ENCODE measurements around the gene SLC7A7. TPM values are rescaled to one million over a fixed set of nuclear protein-coding genes. Genes with fewer than 3 reads are reported as not detected.
"Not testable (repeated sequence)": the region's sequence is repeated elsewhere in the genome, so short reads cannot be mapped to it uniquely, and the experiment has no call there.

Gene SLC7A7
- polyA plus RNA-seq, 3 donors, result 262 to 425 (median 371) TPM

DNA sequence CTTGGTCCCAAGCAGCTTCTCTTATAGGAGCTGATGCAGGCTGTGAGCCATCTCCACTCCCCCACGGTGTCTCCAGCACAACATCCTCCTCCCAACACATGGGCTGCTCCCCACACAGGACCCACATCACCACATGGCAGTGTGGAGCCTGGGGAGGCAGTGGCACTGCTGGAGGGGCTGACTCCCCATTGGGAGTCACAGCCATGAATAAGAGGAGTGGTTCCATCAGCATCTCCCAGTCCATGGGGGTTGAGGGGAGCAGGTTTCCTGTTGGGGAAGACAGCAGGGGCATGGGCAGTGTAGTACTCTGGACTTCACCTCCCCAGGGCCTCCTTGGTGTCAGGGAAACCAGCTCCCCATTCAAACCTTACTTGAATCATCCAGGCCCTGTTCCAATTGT lies 89.2 kb downstream of the SLC7A7 start:
- no peak overlapping the region for H3K4me2 ChIP-seq (replicated peaks; ENCODE audit: extremely low read depth, low read length, poor library complexity, severe bottlenecking)
- H3K4me3 ChIP-seq (replicated peaks in 1 of 3; ENCODE audit: low read depth in 2 of 3, low read length in 3 of 3), result no peak overlapping the region
- no peaks in the 10 kb centered on the region for H3K79me2 ChIP-seq (ENCODE audit: insufficient read depth, low read length)
- TF ChIP-seq, protein P1, sequence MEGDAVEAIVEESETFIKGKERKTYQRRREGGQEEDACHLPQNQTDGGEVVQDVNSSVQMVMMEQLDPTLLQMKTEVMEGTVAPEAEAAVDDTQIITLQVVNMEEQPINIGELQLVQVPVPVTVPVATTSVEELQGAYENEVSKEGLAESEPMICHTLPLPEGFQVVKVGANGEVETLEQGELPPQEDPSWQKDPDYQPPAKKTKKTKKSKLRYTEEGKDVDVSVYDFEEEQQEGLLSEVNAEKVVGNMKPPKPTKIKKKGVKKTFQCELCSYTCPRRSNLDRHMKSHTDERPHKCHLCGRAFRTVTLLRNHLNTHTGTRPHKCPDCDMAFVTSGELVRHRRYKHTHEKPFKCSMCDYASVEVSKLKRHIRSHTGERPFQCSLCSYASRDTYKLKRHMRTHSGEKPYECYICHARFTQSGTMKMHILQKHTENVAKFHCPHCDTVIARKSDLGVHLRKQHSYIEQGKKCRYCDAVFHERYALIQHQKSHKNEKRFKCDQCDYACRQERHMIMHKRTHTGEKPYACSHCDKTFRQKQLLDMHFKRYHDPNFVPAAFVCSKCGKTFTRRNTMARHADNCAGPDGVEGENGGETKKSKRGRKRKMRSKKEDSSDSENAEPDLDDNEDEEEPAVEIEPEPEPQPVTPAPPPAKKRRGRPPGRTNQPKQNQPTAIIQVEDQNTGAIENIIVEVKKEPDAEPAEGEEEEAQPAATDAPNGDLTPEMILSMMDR (IDR thresholded peaks at IDR 0.05), result no peak
- Mint-ChIP-seq H3K9me3 (peaks cover 2 to 9% (median 7%) of the 10 kb centered on the region in 7 donors), H3K4me1 (no peaks in the 10 kb centered on the region), H3K27ac (no peak overlapping the region), H3K36me3 (no peaks in the 10 kb centered on the region), H3K4me3 (no peak overlapping the region), H3K27me3 (ENCODE audit: low read depth in 3 of 3) (peaks cover 8 to 13% (median 8%) of the 10 kb centered on the region in 3 donors)
- H3K36me3 ChIP-seq (replicated peaks in 1 of 2; ENCODE audit: control insufficient read depth in 1 of 2, insufficient read depth in 2 of 2, low read length in 2 of 2), result no peaks in the 10 kb centered on the region
- no peaks in the 10 kb centered on the region for H3K4me1 ChIP-seq (ENCODE audit: control insufficient read depth in 1 of 2, insufficient read depth in 2 of 2, low read length in 2 of 2)
- no peak overlapping the region for H3K9ac ChIP-seq (ENCODE audit: insufficient read depth, low read length, poor library complexity, severe bottlenecking)
- H3K27ac ChIP-seq (ENCODE audit: low read depth in 1 of 2, low read length in 2 of 2), result no peak overlapping the region
- H2AFZ ChIP-seq (ENCODE audit: insufficient read depth, low read depth, low read length, poor library complexity, severe bottlenecking), result peak overlapping the region; percentile 1
- WGBS (ENCODE audit: insufficient coverage), result no CpG with 5 or more reads among the region's 1 CpG
- no peak for DNase-seq
- no peaks in the 10 kb centered on the region for H4K20me1 ChIP-seq (ENCODE audit: insufficient read depth, low read length)
- intact Hi-C loops (cut with micrococcal nuclease), result no loop called here
- peaks cover 0 to 3% of the 10 kb centered on the region in 2 donors for H3K9me3 ChIP-seq (replicated peaks in 1 of 2; ENCODE audit: control insufficient read depth in 1 of 2, insufficient read depth in 1 of 2, low read length in 2 of 2)
- peaks cover 0 to 2% of the 10 kb centered on the region in 2 donors for H3K27me3 ChIP-seq (ENCODE audit: control insufficient read depth in 2 of 2, insufficient read depth in 2 of 2, low read length in 2 of 2)

DNA sequence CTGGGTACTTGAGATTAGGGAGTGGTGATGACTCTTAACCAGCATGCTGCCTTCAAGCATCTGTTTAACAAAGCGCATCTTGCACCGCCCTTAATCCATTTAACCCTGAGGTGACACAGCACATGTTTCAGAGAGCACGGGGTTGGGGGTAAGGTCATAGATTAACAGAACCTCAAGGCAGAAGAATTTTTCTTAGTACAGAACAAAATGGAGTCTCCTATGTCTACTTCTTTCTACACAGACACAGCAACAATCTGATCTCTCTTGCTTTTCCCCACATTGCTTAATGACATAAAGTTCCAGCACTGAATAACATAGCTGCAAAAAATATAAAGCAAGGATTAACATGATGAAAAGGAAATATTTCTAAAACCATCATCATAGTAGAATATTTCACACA lies 89.9 kb downstream of the SLC7A7 start:
- H3K27ac ChIP-seq (ENCODE audit: low read depth in 1 of 2, low read length in 2 of 2); H3K9ac ChIP-seq (ENCODE audit: insufficient read depth, low read length, poor library complexity, severe bottlenecking); DNase-seq; H3K4me3 Mint-ChIP-seq; H2AFZ ChIP-seq (ENCODE audit: insufficient read depth, low read depth, low read length, poor library complexity, severe bottlenecking); H3K36me3 ChIP-seq (replicated peaks in 1 of 2; ENCODE audit: control insufficient read depth in 1 of 2, insufficient read depth in 2 of 2, low read length in 2 of 2); H4K20me1 ChIP-seq (ENCODE audit: insufficient read depth, low read length); H3K4me3 ChIP-seq (replicated peaks in 1 of 3; ENCODE audit: low read depth in 2 of 3, low read length in 3 of 3); H3K79me2 ChIP-seq (ENCODE audit: insufficient read depth, low read length); H3K9me3 ChIP-seq (replicated peaks in 1 of 2; ENCODE audit: control insufficient read depth in 1 of 2, insufficient read depth in 1 of 2, low read length in 2 of 2); H3K27me3 ChIP-seq (ENCODE audit: control insufficient read depth in 2 of 2, insufficient read depth in 2 of 2, low read length in 2 of 2); intact Hi-C loops (cut with micrococcal nuclease); H3K4me1 Mint-ChIP-seq; H3K36me3 Mint-ChIP-seq; H3K4me2 ChIP-seq (replicated peaks; ENCODE audit: extremely low read depth, low read length, poor library complexity, severe bottlenecking); H3K4me1 ChIP-seq (ENCODE audit: control insufficient read depth in 1 of 2, insufficient read depth in 2 of 2, low read length in 2 of 2); H3K9me3 Mint-ChIP-seq: not testable (repeated sequence)
- WGBS (ENCODE audit: insufficient coverage), result no CpG with 5 or more reads among the region's 3 CpGs
- peaks cover 10 to 15% (median 10%) of the 10 kb centered on the region in 3 donors for H3K27me3 Mint-ChIP-seq (ENCODE audit: low read depth in 3 of 3)
- peak overlapping the region in 1 of 7 donors; percentile 9 for H3K27ac Mint-ChIP-seq

DNA sequence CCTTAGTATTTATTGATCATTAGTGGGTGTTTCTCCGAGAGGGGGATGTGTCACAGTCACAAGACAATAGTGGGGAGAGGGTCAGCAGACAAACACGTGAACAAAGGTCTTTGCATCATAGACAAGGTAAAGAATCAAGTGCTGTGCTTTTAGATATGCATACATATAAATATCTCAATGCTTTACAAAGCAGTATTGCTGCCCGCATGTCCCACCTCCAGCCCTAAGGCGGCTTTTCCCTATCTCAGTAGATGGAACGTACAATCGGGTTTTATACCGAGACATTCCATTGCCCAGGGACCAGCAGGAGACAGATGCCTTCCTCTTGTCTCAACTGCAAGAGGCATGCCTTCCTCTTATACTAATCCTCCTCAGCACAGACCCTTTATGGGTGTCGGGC lies 90.4 kb downstream of the SLC7A7 start:
- intact Hi-C loops (cut with micrococcal nuclease); H3K36me3 Mint-ChIP-seq; H3K4me2 ChIP-seq (replicated peaks; ENCODE audit: extremely low read depth, low read length, poor library complexity, severe bottlenecking); H3K36me3 ChIP-seq (replicated peaks in 1 of 2; ENCODE audit: control insufficient read depth in 1 of 2, insufficient read depth in 2 of 2, low read length in 2 of 2); H3K4me3 Mint-ChIP-seq; H3K4me1 ChIP-seq (ENCODE audit: control insufficient read depth in 1 of 2, insufficient read depth in 2 of 2, low read length in 2 of 2); H3K9ac ChIP-seq (ENCODE audit: insufficient read depth, low read length, poor library complexity, severe bottlenecking); H4K20me1 ChIP-seq (ENCODE audit: insufficient read depth, low read length); H3K27me3 ChIP-seq (ENCODE audit: control insufficient read depth in 2 of 2, insufficient read depth in 2 of 2, low read length in 2 of 2); H3K4me1 Mint-ChIP-seq; DNase-seq; H3K4me3 ChIP-seq (replicated peaks in 1 of 3; ENCODE audit: low read depth in 2 of 3, low read length in 3 of 3); H3K9me3 Mint-ChIP-seq; H2AFZ ChIP-seq (ENCODE audit: insufficient read depth, low read depth, low read length, poor library complexity, severe bottlenecking); H3K9me3 ChIP-seq (replicated peaks in 1 of 2; ENCODE audit: control insufficient read depth in 1 of 2, insufficient read depth in 1 of 2, low read length in 2 of 2); H3K79me2 ChIP-seq (ENCODE audit: insufficient read depth, low read length); H3K27ac ChIP-seq (ENCODE audit: low read depth in 1 of 2, low read length in 2 of 2): not testable (repeated sequence)
- peak overlapping the region in 1 of 7 donors; percentile 9 for H3K27ac Mint-ChIP-seq
- peaks cover 10 to 15% (median 10%) of the 10 kb centered on the region in 3 donors for H3K27me3 Mint-ChIP-seq (ENCODE audit: low read depth in 3 of 3)
- 100% methylated on average over 5 of the region's 8 CpGs for WGBS (ENCODE audit: insufficient coverage)

Data from CD14-positive monocyte (primary cell).